A673 (cell line): ENCODE results near the gene PATE4. TPM values are rescaled to one million over a fixed set of nuclear protein-coding genes. Genes with fewer than 3 reads are reported as not detected.

Experiments used
- BruUV-seq: library from RNA; stranded (reverse); fragments of 400-500 nt; replicated peaks from 2 replicates; lab custom pipeline; 2021; lab: Mats Ljungman, UMichigan
- CTCF ChIA-PET: fragments of 300-600 bp; sonication (Branson Sonifier 250); formaldehyde crosslinking; loops from one replicate; lab custom pipeline; 2022; ENCODE audit warnings: antibody characterized with exemption; lab: Charles Lee
- POLR2A ChIA-PET: fragments of 300-600 bp; sonication (Branson Sonifier 250); formaldehyde crosslinking; loops from one replicate; lab custom pipeline; 2022; ENCODE audit warnings: antibody characterized with exemption; ENCODE audit not compliant: low non-redundant PET; lab: Charles Lee
- DNase-seq: peaks from one replicate; pipeline ENCODE4 v3.0.0-alpha.2; 2015; ENCODE audit warnings: low spot score
- H3K27ac ChIP-seq: fragments of 200-600 bp; sonication (generic); 2 replicates; pipeline ENCODE4 v1.5.1; 2016; ENCODE audit warnings: mixed run types, low read depth, mild to moderate bottlenecking, mixed read lengths, antibody characterized with exemption, low read length; ENCODE audit not compliant: poor library complexity, severe bottlenecking
- H3K27me3 ChIP-seq: fragments of 200-600 bp; sonication (generic); replicated peaks from 2 replicates; pipeline ENCODE4 v1.6.1; 2017; ENCODE audit warnings: mixed run types, low read depth, mild to moderate bottlenecking, mixed read lengths, antibody characterized with exemption, low read length; ENCODE audit not compliant: insufficient read depth, poor library complexity
- H3K36me3 ChIP-seq: fragments of 200-600 bp; sonication (generic); 2 replicates; pipeline ENCODE4 v1.6.1; 2016; ENCODE audit warnings: mixed run types, mild to moderate bottlenecking, mixed read lengths, antibody characterized with exemption, low read length; ENCODE audit not compliant: insufficient read depth, poor library complexity, severe bottlenecking
- H3K4me1 ChIP-seq: fragments of 200-600 bp; sonication (generic); 2 replicates; pipeline ENCODE4 v1.6.1; 2017; ENCODE audit warnings: mixed run types, mild to moderate bottlenecking, mixed read lengths, antibody characterized with exemption, low read length; ENCODE audit not compliant: insufficient read depth, poor library complexity, severe bottlenecking
- H3K4me3 ChIP-seq: fragments of 200-600 bp; sonication (generic); 2 replicates; pipeline ENCODE4 v1.5.1; 2016; ENCODE audit warnings: low read depth, mixed run types, mild to moderate bottlenecking, mixed read lengths, low read length; ENCODE audit not compliant: poor library complexity, severe bottlenecking
- H3K9me3 ChIP-seq: fragments of 200-600 bp; sonication (generic); 2 replicates; pipeline ENCODE4 v1.6.1; 2016; ENCODE audit warnings: mixed run types, low read depth, mild to moderate bottlenecking, mixed read lengths, antibody characterized with exemption, low read length; ENCODE audit not compliant: poor library complexity, severe bottlenecking
- EZH2 ChIP-seq: fragments of 200-600 bp; sonication (generic); IDR thresholded peaks from 2 replicates; pipeline ENCODE4 v1.6.1; 2017; ENCODE audit warnings: borderline replicate concordance, low read depth, mild to moderate bottlenecking, mixed read lengths, antibody characterized with exemption, low read length; ENCODE audit not compliant: poor library complexity, severe bottlenecking
- intact Hi-C: fragments of 100-400 bp; cut with micrococcal nuclease; formaldehyde crosslinking; loops from one replicate; pipeline ENCODE4 v1.10.0; 2022; ENCODE audit not compliant: unreplicated experiment
- total RNA-seq: library from RNA; stranded (reverse); gene quantifications from 2 replicates; pipeline ENCODE4 v1.2.3, GENCODE V29; 2021
- TF ChIP-seq, protein P1 (sequence below): fragments of 300-800, 200-600 bp; sonication (generic); conservative IDR thresholded peaks from 2 replicates; pipeline ENCODE4 v1.5.1; 2017; ENCODE audit warnings: low read depth, mild to moderate bottlenecking, antibody characterized with exemption, low read length, moderate library complexity, mixed read lengths

Gene PATE4
- total RNA-seq, 1 experiment from 2014 or later: not detected

DNA sequence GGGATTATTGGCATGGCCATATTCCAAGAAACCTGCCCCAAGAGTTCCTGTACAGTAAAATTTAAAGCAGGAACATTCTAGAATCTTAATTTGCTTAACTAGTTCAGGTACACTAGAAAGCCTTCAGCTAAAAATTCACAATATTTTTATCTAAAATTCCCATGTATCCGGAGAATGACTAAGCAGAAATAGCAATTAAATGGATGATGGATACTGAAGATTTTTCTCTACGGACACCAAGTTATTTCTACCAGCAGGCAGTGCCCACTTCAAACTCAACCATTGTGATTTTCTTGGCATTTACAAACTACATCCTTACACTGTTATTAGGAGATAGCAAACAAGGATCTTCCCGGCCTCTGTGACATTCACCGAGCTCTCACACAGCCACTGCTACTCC, 42.3 kb upstream of the PATE4 start:
- H3K4me3 ChIP-seq: no peak overlapping the region
- H3K9me3 ChIP-seq: no peaks in the 10 kb centered on the region
- peaks cover 5% of the 10 kb centered on the region for H3K27me3 ChIP-seq
- no peak overlapping the region for H3K27ac ChIP-seq
- POLR2A ChIA-PET: no interaction called here
- DNase-seq: no peak
- no TSS peak for BruUV-seq
- intact Hi-C loops: no loop called here
- TF ChIP-seq, protein P1, sequence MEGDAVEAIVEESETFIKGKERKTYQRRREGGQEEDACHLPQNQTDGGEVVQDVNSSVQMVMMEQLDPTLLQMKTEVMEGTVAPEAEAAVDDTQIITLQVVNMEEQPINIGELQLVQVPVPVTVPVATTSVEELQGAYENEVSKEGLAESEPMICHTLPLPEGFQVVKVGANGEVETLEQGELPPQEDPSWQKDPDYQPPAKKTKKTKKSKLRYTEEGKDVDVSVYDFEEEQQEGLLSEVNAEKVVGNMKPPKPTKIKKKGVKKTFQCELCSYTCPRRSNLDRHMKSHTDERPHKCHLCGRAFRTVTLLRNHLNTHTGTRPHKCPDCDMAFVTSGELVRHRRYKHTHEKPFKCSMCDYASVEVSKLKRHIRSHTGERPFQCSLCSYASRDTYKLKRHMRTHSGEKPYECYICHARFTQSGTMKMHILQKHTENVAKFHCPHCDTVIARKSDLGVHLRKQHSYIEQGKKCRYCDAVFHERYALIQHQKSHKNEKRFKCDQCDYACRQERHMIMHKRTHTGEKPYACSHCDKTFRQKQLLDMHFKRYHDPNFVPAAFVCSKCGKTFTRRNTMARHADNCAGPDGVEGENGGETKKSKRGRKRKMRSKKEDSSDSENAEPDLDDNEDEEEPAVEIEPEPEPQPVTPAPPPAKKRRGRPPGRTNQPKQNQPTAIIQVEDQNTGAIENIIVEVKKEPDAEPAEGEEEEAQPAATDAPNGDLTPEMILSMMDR: no peak
- no peak for TF ChIP-seq EZH2
- no peaks in the 10 kb centered on the region for H3K4me1 ChIP-seq
- CTCF ChIA-PET: no interaction called here
- H3K36me3 ChIP-seq: no peaks in the 10 kb centered on the region

DNA sequence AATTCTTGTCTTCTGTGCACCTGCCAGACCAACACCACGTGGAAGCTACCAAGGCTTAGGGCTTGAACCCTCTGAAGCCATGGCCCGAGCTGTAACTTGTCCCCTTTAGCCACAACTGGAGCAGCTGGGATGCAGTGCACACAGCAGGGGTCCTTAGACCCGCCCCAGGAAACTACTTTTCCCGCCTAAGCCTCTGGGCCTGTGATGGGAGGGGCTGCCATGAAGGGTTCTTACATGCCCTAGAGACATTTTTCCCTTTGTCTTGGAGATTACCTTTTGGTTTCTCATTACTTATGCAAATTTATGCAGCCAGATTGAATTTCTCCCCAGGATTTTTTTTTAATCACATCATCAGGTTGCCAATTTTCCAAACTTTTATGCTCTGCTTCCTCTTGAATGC, 35.5 kb upstream of the PATE4 start:
- ChIA-PET CTCF (no interaction called here), POLR2A (no interaction called here)
- no peak overlapping the region for H3K27ac ChIP-seq
- no peak for DNase-seq
- peaks cover 10% of the 10 kb centered on the region for H3K9me3 ChIP-seq
- no peak for TF ChIP-seq EZH2
- TF ChIP-seq, protein P1: no peak
- no TSS peak for BruUV-seq
- H3K4me3 ChIP-seq: no peak overlapping the region
- no peaks in the 10 kb centered on the region for H3K27me3 ChIP-seq
- intact Hi-C loops: no loop called here
- no peaks in the 10 kb centered on the region for H3K4me1 ChIP-seq
- H3K36me3 ChIP-seq: no peaks in the 10 kb centered on the region

DNA sequence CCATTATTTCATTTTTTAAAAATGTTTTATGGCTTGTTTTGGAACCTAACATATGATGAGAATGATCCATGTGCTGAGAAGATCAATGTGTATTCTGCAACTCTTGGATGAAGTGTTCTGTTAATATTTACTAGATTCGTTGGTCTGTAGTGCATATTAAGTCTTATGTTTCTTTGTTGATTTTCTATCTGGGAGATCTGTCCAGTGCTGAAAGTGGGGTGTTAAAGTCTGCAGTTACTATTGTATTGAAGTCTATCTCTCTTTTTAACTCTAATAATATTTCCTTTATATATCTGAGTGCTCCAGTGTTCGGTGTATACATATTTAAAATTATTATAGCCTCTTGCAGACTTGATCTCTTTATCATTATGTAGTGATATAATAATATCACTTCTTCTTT, 33.3 kb upstream of the PATE4 start:
- Histone ChIP-seq H3K4me3 (no peak overlapping the region), H3K4me1 (no peaks in the 10 kb centered on the region), H3K27me3 (no peaks in the 10 kb centered on the region), H3K36me3 (no peaks in the 10 kb centered on the region), H3K27ac (no peak overlapping the region), H3K9me3 (peaks cover 11% of the 10 kb centered on the region)
- BruUV-seq: no TSS peak
- no peak for DNase-seq
- POLR2A ChIA-PET: no interaction called here
- no peak for TF ChIP-seq EZH2
- TF ChIP-seq, protein P1: no peak
- intact Hi-C loops: no loop called here
- CTCF ChIA-PET: no interaction called here
